Measurements from ENCODE around the gene IL12RB2. TPM values are rescaled to one million over a fixed set of nuclear protein-coding genes. Genes with fewer than 3 reads are reported as not detected.

The IL12RB2 gene
- total RNA-seq, 6 experiments from 2014 or later: 0.12 to 1.3 (median 0.31) TPM

DNA sequence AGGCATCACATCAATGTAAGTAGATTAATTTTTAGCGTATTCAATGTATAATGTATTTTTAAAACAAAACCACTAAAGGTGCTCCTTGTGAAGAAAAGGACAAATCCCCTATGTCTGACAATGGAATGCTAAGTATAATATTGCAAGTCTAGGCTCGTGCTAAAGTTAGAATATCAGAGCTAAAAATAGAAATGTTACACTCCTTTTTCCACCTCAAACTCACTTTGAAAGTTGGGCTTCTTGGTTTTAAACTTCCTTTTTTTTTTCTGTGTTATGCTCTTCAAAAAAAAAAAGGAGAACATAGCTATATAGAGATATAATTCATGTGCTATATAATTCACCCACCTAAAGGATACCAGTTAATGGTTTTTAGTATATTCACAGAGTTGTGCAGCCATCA lies 126.2 kb downstream of the IL12RB2 start:
- no peak overlapping the region for H3K27ac ChIP-seq
- WGBS (ENCODE audit: insufficient coverage, low coverage, low lambda C conversion rate, missing lambda C conversion rate): 88% methylated on average over 2 of the region's 2 CpGs
- DNase-seq: no peak
- ATAC-seq: no peak
- H3K27me3 ChIP-seq: no peaks in the 10 kb centered on the region
- no peaks in the 10 kb centered on the region for H3K9me3 ChIP-seq
- TF ChIP-seq POLR2A (IDR thresholded peaks at IDR 0.05): no peak
- TF ChIP-seq, protein P1, sequence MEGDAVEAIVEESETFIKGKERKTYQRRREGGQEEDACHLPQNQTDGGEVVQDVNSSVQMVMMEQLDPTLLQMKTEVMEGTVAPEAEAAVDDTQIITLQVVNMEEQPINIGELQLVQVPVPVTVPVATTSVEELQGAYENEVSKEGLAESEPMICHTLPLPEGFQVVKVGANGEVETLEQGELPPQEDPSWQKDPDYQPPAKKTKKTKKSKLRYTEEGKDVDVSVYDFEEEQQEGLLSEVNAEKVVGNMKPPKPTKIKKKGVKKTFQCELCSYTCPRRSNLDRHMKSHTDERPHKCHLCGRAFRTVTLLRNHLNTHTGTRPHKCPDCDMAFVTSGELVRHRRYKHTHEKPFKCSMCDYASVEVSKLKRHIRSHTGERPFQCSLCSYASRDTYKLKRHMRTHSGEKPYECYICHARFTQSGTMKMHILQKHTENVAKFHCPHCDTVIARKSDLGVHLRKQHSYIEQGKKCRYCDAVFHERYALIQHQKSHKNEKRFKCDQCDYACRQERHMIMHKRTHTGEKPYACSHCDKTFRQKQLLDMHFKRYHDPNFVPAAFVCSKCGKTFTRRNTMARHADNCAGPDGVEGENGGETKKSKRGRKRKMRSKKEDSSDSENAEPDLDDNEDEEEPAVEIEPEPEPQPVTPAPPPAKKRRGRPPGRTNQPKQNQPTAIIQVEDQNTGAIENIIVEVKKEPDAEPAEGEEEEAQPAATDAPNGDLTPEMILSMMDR (IDR thresholded peaks at IDR 0.05): no peak
- no peaks in the 10 kb centered on the region for H3K4me1 ChIP-seq
- intact Hi-C loops (cut with DNase I): no loop called here
- H3K36me3 ChIP-seq: no peaks in the 10 kb centered on the region
- H3K4me3 ChIP-seq: no peak overlapping the region

DNA sequence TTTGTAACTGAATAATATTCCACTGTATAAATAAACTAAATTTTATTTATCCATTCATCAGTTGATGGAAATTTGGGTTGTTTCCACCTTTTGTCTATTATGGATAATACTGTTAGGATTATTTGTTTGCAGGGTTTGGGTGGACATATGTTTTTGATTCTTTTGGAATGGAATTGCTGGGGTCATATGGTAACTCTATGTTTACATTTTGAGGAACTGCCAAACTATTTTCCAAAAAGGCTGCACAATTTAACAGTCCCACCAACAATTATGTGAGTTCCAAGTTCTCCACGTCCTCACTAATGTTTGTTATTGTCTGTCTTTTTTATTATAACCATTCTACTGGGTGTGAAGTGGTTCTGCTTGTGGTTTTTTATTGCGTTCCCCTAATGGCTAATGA lies 126.8 kb downstream of the IL12RB2 start:
- ATAC-seq (no peak), DNase-seq (no peak)
- intact Hi-C loops (cut with DNase I): no loop called here
- Histone ChIP-seq H3K27ac (no peak overlapping the region), H3K4me1 (no peaks in the 10 kb centered on the region), H3K4me3 (no peak overlapping the region), H3K27me3 (no peaks in the 10 kb centered on the region), H3K36me3 (no peaks in the 10 kb centered on the region), H3K9me3 (no peaks in the 10 kb centered on the region)
- WGBS (ENCODE audit: insufficient coverage, low coverage, low lambda C conversion rate, missing lambda C conversion rate): 55% methylated on average over 2 of the region's 2 CpGs
- no peak for TF ChIP-seq POLR2A (IDR thresholded peaks at IDR 0.05)
- TF ChIP-seq, protein P1 (IDR thresholded peaks at IDR 0.05): no peak

DNA sequence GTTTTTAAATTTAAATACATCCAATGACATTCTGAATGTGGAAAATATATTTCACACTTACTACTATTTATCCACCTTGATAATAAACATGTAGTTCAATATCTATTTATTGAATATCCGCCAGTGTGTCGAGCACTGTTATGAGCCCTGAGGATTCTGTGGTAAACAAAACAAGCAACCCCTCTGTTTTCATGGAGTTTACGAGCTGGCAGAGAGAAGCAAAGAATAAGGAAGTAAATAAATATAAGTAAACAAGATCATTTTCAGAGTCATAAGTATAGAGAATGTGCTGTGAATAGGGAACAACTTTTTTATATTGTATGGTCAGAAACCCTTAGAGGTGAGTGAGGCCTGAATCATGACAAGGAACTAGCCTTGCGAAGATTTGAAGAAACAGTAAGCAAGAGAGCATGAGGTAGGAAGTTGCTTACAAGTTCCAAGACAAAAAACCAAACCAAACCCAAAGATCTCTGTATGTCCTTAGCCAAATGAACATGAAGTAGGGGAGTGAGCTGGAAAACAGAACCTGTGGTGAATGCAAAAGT lies 128.9 kb downstream of the IL12RB2 start:
- 91% methylated on average over 4 of the region's 4 CpGs for WGBS (ENCODE audit: insufficient coverage, low coverage, low lambda C conversion rate, missing lambda C conversion rate)
- intact Hi-C loops (cut with DNase I): no loop called here

DNA sequence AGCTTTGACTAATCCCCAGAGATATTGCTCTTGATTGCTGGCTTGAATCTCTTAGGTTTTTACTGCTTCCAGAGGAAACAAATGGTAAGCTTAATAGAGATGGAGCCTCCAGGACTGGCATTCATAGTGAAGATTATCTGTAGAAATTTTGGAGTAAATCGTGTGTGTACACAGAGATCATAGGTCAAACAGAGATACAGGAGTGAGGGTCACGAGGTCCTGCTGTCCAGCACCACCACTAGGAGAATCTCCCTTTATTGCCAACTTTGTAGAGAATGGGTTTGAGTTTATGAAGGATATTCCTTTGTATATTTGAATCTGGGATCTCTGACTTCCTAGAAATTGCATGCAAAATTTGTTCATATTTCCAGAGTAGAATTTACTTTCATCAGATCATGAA lies 130.3 kb downstream of the IL12RB2 start:
- no peaks in the 10 kb centered on the region for H3K4me1 ChIP-seq
- DNase-seq (no peak), ATAC-seq (peak in 2 of 4 donors; percentile 43)
- H3K4me3 ChIP-seq: no peak overlapping the region
- WGBS (ENCODE audit: insufficient coverage, low coverage, low lambda C conversion rate, missing lambda C conversion rate): 38% methylated on average over 2 of the region's 2 CpGs
- H3K27me3 ChIP-seq: no peaks in the 10 kb centered on the region
- H3K9me3 ChIP-seq: no peaks in the 10 kb centered on the region
- TF ChIP-seq POLR2A (IDR thresholded peaks at IDR 0.05): no peak
- TF ChIP-seq, protein P1 (IDR thresholded peaks at IDR 0.05): no peak
- no peaks in the 10 kb centered on the region for H3K36me3 ChIP-seq
- H3K27ac ChIP-seq: no peak overlapping the region
- intact Hi-C loops (cut with DNase I): no loop called here

More for the DNA sequence above, 128.9 kb downstream of the IL12RB2 start:
- ATAC-seq: no peak
- Histone ChIP-seq H3K9me3 (no peaks in the 10 kb centered on the region), H3K27me3 (no peaks in the 10 kb centered on the region), H3K4me3 (no peak overlapping the region), H3K27ac (no peak overlapping the region), H3K36me3 (no peaks in the 10 kb centered on the region), H3K4me1 (no peaks in the 10 kb centered on the region)
- TF ChIP-seq, protein P1 (IDR thresholded peaks at IDR 0.05): no peak
- TF ChIP-seq POLR2A (IDR thresholded peaks at IDR 0.05): no peak
- DNase-seq: no peak
